ENCODE results near the gene CPNE1. TPM values are rescaled to one million over a fixed set of nuclear protein-coding genes. Genes with fewer than 3 reads are reported as not detected.

The CPNE1 gene
- total RNA-seq, 1 experiment from 2014 or later: 217 TPM

- DNase-seq (ENCODE audit: low read depth, low spot score) (no peak), ATAC-seq (no peak)
- H3K27me3 ChIP-seq (ENCODE audit: control insufficient read depth, insufficient read depth, low read length): no peaks in the 10 kb centered on the region
- in situ Hi-C loops (cut with HindIII; ENCODE audit: low pct_unique_long_range_greater_than_20kb, low sequenced_read_pairs): no loop called here
- intact Hi-C loops (cut with micrococcal nuclease; ENCODE audit: unreplicated experiment): no loop called here
- H3K4me3 ChIP-seq (ENCODE audit: low read depth in 2 of 2, low read length in 2 of 2): no peak overlapping the region
- ChIA-PET CTCF (no interaction called here), POLR2A (interaction anchor here (0.5 to 1.1 kb wide), 3 partner anchors 8 to 789 kb away, joined by 3 to 5 read pairs (median 3); no protein-coding TSS in a partner anchor)
- no peaks in the 10 kb centered on the region; the same call in 1 of the 2 replicates for H3K4me1 ChIP-seq (ENCODE audit: control insufficient read depth, insufficient read depth, low read length)
- H3K9me3 ChIP-seq (ENCODE audit: control insufficient read depth, insufficient read depth, low read depth, low read length): no peaks in the 10 kb centered on the region
- no peak for TF ChIP-seq POLR2AphosphoS5 (IDR thresholded peaks at IDR 0.05; ENCODE audit: low read depth, low read length)
- no peak for TF ChIP-seq CTCF (IDR thresholded peaks at IDR 0.05)
- no peak for TF ChIP-seq SIN3A (IDR thresholded peaks at IDR 0.05; ENCODE audit: borderline replicate concordance, insufficient read depth, low read depth, low read length)
- no peak for TF ChIP-seq REST (IDR thresholded peaks at IDR 0.05; ENCODE audit: insufficient read depth in 1 of 2, low read depth in 2 of 2, low read length in 1 of 2)
- no peak for TF ChIP-seq TCF7L2 (IDR thresholded peaks at IDR 0.05; ENCODE audit: low read depth, low read length)
- no peak overlapping the region for H3K27ac ChIP-seq (ENCODE audit: low read length)
- H3K36me3 ChIP-seq (ENCODE audit: control insufficient read depth, insufficient read depth, low read length): no peaks in the 10 kb centered on the region; the same call in 1 of the 2 replicates
- BruUV-seq (replicated peaks): no TSS peak
Measured at GRCh38 chr20:35620818-35621559, 43.7 kb downstream of the CPNE1 start.

GRCh38 chr20:35619196-35620095, 45.3 kb downstream of the CPNE1 start:
- POLR2A ChIA-PET: interaction anchor here (0.6 to 1.1 kb wide), 7 partner anchors 12 to 342 kb away, joined by 3 to 11 read pairs (median 4); partner anchors contain the start of gene MMP24OS
- in situ Hi-C loops (cut with HindIII; ENCODE audit: low pct_unique_long_range_greater_than_20kb, low sequenced_read_pairs): no loop called here
- Histone ChIP-seq H3K9me3 (ENCODE audit: control insufficient read depth, insufficient read depth, low read depth, low read length) (no peaks in the 10 kb centered on the region), H3K36me3 (ENCODE audit: control insufficient read depth, insufficient read depth, low read length) (no peaks in the 10 kb centered on the region; the same call in 1 of the 2 replicates), H3K27ac (ENCODE audit: low read length) (peak overlapping the region; percentile 65), H3K4me3 (ENCODE audit: low read depth in 2 of 2, low read length in 2 of 2) (peak overlapping the region; percentile 62 to 81), H3K4me1 (ENCODE audit: control insufficient read depth, insufficient read depth, low read length) (no peaks in the 10 kb centered on the region; the same call in 1 of the 2 replicates), H3K27me3 (ENCODE audit: control insufficient read depth, insufficient read depth, low read length) (no peaks in the 10 kb centered on the region)
- intact Hi-C loops (cut with micrococcal nuclease; ENCODE audit: unreplicated experiment): no loop called here
- TF ChIP-seq TCF7L2 (IDR thresholded peaks at IDR 0.05; ENCODE audit: low read depth, low read length): no peak
- TF ChIP-seq REST (IDR thresholded peaks at IDR 0.05; ENCODE audit: insufficient read depth in 1 of 2, low read depth in 2 of 2, low read length in 1 of 2): no peak
- TF ChIP-seq CTCF (IDR thresholded peaks at IDR 0.05): peak; percentile 86
- TF ChIP-seq SIN3A (IDR thresholded peaks at IDR 0.05; ENCODE audit: borderline replicate concordance, insufficient read depth, low read depth, low read length): 0 out of 2 replicates have a peak, but pooled peaks have one; percentile 74
- TF ChIP-seq POLR2AphosphoS5 (IDR thresholded peaks at IDR 0.05; ENCODE audit: low read depth, low read length): peak; percentile 72
- peak; percentile 69 for DNase-seq (ENCODE audit: low read depth, low spot score)
- no TSS peak for BruUV-seq (replicated peaks)
- ATAC-seq: peak; percentile 78
- CTCF ChIA-PET: interaction anchor here (0.8 to 1.3 kb wide), 3 partner anchors 29 to 156 kb away, joined by 3 to 5 read pairs (median 4); no protein-coding TSS in a partner anchor
